ENCODE measurements around the gene ATP10D.
"Not testable (repeated sequence)": the region's sequence is repeated elsewhere in the genome, so short reads cannot be mapped to it uniquely, and the experiment has no call there.

Gene ATP10D

DNA sequence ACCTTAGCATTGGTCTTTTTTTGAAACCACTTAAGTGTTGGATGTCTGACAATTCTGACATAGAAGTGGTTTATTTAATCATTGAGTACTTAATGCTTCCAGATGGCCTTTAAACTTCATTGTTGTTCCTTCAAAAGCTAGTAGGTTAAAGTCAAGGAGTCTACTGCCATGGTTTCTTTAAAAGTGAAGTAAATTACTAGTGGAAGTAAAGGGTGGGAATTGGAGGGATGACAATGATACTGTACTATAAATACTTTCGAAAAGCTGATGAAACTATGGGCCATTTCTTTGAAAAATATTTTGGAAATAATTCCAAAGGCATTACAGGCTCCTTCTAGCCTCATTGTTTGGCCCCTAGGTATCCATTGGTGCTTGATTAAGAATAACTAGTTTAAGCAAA lies 51.9 kb downstream of the ATP10D start:
- Histone ChIP-seq H3K9ac (ENCODE audit: low read length) (no peak overlapping the region), H3K9me3 (ENCODE audit: low read length) (no peaks in the 10 kb centered on the region), H3K27ac (ENCODE audit: low read depth, low read length, poor library complexity, severe bottlenecking) (no peak overlapping the region), H3K9me2 (ENCODE audit: low read depth, low read length) (no peaks in the 10 kb centered on the region), H4K20me1 (ENCODE audit: insufficient read depth, low read length) (no peaks in the 10 kb centered on the region), H3K4me2 (ENCODE audit: low read length) (no peak overlapping the region), H3K4me1 (ENCODE audit: insufficient read depth, low read length, severe bottlenecking) (peaks cover under 1% of the 10 kb centered on the region), H3K4me3 (ENCODE audit: low read depth, low read length, poor library complexity, severe bottlenecking) (no peak overlapping the region), H3K79me2 (ENCODE audit: insufficient read depth, low read length) (no peaks in the 10 kb centered on the region), H3K36me3 (ENCODE audit: insufficient read depth, low read length) (no peaks in the 10 kb centered on the region), H3F3A (ENCODE audit: insufficient read depth, low read length) (no peaks in the 10 kb centered on the region), H3K27me3 (ENCODE audit: insufficient read depth, low read length) (no peaks in the 10 kb centered on the region), H2AFZ (ENCODE audit: low read length) (no peak overlapping the region)
- TF ChIP-seq, protein P1, sequence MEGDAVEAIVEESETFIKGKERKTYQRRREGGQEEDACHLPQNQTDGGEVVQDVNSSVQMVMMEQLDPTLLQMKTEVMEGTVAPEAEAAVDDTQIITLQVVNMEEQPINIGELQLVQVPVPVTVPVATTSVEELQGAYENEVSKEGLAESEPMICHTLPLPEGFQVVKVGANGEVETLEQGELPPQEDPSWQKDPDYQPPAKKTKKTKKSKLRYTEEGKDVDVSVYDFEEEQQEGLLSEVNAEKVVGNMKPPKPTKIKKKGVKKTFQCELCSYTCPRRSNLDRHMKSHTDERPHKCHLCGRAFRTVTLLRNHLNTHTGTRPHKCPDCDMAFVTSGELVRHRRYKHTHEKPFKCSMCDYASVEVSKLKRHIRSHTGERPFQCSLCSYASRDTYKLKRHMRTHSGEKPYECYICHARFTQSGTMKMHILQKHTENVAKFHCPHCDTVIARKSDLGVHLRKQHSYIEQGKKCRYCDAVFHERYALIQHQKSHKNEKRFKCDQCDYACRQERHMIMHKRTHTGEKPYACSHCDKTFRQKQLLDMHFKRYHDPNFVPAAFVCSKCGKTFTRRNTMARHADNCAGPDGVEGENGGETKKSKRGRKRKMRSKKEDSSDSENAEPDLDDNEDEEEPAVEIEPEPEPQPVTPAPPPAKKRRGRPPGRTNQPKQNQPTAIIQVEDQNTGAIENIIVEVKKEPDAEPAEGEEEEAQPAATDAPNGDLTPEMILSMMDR (IDR thresholded peaks at IDR 0.05; ENCODE audit: low read length): no peak
- TF ChIP-seq EZH2 (IDR thresholded peaks at IDR 0.05; ENCODE audit: borderline replicate concordance, low read length): no peak

DNA sequence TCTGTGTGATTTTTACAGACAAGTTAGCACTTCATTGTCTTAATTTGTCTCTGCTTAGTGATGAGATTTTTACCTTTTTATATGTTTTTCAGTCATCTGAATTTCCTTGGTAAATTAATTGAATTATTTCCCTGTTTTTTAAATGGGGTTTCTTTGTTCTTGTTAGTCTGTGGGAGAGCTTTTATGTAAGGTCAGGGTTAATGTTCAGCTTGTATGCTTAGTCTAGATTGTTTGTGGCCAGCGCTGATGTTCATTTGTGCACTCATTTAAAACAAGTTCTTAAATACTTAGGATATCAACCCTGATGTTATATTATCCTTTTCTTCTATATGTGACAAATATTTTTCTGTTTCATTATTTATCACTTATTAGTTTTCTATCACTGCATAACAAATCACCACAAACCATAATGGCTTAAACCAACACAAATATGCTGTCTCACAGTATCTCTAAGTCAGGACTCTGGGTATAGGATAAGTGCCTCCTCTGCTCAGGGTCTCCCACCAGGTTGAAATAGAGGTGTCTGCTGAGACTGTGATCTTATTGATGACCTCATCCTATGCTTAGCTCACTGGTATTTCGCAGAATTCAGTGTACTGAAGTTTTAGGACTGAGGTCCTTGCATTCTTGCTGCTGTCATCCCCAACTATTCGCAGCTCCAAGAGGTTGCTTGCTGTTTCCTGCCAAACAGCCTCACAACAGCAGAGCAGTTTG lies 53.2 kb downstream of the ATP10D start:
- no peaks in the 10 kb centered on the region for H3K9me3 ChIP-seq (ENCODE audit: low read length)
- H3K27ac ChIP-seq (ENCODE audit: low read depth, low read length, poor library complexity, severe bottlenecking): no peak overlapping the region
- no peaks in the 10 kb centered on the region for H3K4me1 ChIP-seq (ENCODE audit: insufficient read depth, low read length, severe bottlenecking)
- no peaks in the 10 kb centered on the region for H4K20me1 ChIP-seq (ENCODE audit: insufficient read depth, low read length)
- no peaks in the 10 kb centered on the region for H3K27me3 ChIP-seq (ENCODE audit: insufficient read depth, low read length)
- no peak for TF ChIP-seq EZH2 (IDR thresholded peaks at IDR 0.05; ENCODE audit: borderline replicate concordance, low read length)
- TF ChIP-seq, protein P1 (IDR thresholded peaks at IDR 0.05; ENCODE audit: low read length): no peak
- H3K79me2 ChIP-seq (ENCODE audit: insufficient read depth, low read length): no peaks in the 10 kb centered on the region
- no peak overlapping the region for H3K9ac ChIP-seq (ENCODE audit: low read length)
- no peak overlapping the region for H3K4me3 ChIP-seq (ENCODE audit: low read depth, low read length, poor library complexity, severe bottlenecking)
- no peaks in the 10 kb centered on the region for H3F3A ChIP-seq (ENCODE audit: insufficient read depth, low read length)
- H3K4me2 ChIP-seq (ENCODE audit: low read length): no peak overlapping the region
- no peaks in the 10 kb centered on the region for H3K9me2 ChIP-seq (ENCODE audit: low read depth, low read length)
- H2AFZ ChIP-seq (ENCODE audit: low read length): no peak overlapping the region
- no peaks in the 10 kb centered on the region for H3K36me3 ChIP-seq (ENCODE audit: insufficient read depth, low read length)

DNA sequence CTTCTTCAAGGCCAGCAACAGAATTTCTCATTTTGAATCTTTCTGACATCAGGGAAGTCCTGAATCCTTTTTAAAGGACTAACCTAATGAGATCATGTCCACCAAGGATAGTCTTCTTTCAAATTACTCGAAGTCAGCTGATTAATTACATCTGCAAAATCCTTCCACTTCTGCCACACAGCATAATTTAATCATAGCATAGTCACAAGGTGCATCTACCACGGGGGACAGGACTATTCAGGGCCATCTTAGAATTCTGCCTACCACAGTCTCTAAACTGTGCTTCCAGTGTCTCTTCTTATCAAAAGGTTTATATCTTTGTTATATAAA lies 53.7 kb downstream of the ATP10D start:
- Histone ChIP-seq H3K27me3 (ENCODE audit: insufficient read depth, low read length) (no peaks in the 10 kb centered on the region), H3K79me2 (ENCODE audit: insufficient read depth, low read length) (no peaks in the 10 kb centered on the region), H3K4me1 (ENCODE audit: insufficient read depth, low read length, severe bottlenecking) (no peaks in the 10 kb centered on the region), H3K9ac (ENCODE audit: low read length) (no peak overlapping the region), H3K4me3 (ENCODE audit: low read depth, low read length, poor library complexity, severe bottlenecking) (no peak overlapping the region), H3F3A (ENCODE audit: insufficient read depth, low read length) (no peaks in the 10 kb centered on the region), H2AFZ (ENCODE audit: low read length) (no peak overlapping the region), H3K4me2 (ENCODE audit: low read length) (no peak overlapping the region), H3K27ac (ENCODE audit: low read depth, low read length, poor library complexity, severe bottlenecking) (no peak overlapping the region), H3K9me3 (ENCODE audit: low read length) (no peaks in the 10 kb centered on the region), H3K9me2 (ENCODE audit: low read depth, low read length) (no peaks in the 10 kb centered on the region), H3K36me3 (ENCODE audit: insufficient read depth, low read length) (no peaks in the 10 kb centered on the region), H4K20me1 (ENCODE audit: insufficient read depth, low read length) (no peaks in the 10 kb centered on the region)
- no peak for TF ChIP-seq EZH2 (IDR thresholded peaks at IDR 0.05; ENCODE audit: borderline replicate concordance, low read length)
- TF ChIP-seq, protein P1 (IDR thresholded peaks at IDR 0.05; ENCODE audit: low read length): no peak

DNA sequence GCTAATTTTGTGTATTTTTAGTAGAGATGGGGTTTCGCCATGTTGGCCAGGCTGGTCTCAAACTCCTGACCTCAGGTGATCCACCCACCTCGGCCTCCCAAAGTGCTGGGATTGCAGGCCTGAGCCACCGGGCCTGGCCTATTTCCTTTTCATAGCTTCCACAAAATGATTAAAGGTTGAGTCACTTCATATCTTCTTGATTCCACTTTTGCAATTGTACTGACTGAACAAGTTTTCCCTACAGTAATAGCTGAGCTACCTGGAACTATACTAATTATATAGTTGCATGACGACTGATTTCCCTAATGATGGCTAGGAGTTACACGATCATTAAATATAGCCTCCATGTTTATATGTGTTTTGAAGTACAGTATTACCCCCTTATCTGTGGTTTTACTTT lies 57.6 kb downstream of the ATP10D start:
- H3K4me1 ChIP-seq (ENCODE audit: insufficient read depth, low read length, severe bottlenecking); H3K4me2 ChIP-seq (ENCODE audit: low read length); H3K79me2 ChIP-seq (ENCODE audit: insufficient read depth, low read length); H3K27ac ChIP-seq (ENCODE audit: low read depth, low read length, poor library complexity, severe bottlenecking); H4K20me1 ChIP-seq (ENCODE audit: insufficient read depth, low read length); H3K9ac ChIP-seq (ENCODE audit: low read length); H3F3A ChIP-seq (ENCODE audit: insufficient read depth, low read length); H3K9me3 ChIP-seq (ENCODE audit: low read length); H3K27me3 ChIP-seq (ENCODE audit: insufficient read depth, low read length); H3K36me3 ChIP-seq (ENCODE audit: insufficient read depth, low read length); H3K4me3 ChIP-seq (ENCODE audit: low read depth, low read length, poor library complexity, severe bottlenecking); H3K9me2 ChIP-seq (ENCODE audit: low read depth, low read length); H2AFZ ChIP-seq (ENCODE audit: low read length): not testable (repeated sequence)

All from OCI-LY1 (cell line).